ENCODE results near the gene ATP1A3.

ATP1A3 gene

DNA sequence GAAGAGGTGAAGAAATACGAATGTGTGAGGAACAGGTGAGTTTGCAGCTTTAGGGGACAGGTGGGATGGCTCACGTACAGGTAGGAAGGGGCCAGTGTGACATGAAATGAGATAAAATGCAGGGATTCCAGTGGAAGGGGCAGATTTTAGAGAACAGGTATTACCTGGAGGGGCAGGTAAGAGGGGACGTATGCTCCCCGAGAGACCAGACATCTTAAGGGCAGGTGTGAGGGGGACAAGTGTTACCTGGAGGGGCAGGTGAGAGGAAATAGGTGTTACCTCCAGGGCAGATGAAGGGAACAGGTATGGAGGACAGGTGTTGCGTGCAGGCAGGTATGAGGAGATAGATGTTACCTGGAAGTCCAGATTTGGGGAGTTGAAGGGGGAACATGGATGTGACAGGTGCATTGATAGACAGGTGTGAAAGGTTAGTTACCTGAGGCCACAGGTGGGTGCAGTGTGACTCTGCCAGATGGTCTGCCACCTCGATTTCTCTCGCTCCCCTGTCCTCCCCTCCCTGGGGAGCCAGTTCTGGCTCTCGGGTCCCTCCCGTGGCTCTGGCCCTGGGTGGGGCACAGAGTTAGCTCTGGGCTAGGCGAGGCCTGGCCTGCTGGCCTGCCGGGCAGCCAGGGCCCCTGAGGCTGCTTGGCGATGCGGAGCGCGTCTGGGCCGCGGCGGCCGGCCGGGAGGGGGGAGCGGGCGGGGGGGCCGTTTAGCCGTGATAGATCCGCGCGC is 67.8 kb downstream of the ATP1A3 start:
- TF ChIP-seq, protein P1, sequence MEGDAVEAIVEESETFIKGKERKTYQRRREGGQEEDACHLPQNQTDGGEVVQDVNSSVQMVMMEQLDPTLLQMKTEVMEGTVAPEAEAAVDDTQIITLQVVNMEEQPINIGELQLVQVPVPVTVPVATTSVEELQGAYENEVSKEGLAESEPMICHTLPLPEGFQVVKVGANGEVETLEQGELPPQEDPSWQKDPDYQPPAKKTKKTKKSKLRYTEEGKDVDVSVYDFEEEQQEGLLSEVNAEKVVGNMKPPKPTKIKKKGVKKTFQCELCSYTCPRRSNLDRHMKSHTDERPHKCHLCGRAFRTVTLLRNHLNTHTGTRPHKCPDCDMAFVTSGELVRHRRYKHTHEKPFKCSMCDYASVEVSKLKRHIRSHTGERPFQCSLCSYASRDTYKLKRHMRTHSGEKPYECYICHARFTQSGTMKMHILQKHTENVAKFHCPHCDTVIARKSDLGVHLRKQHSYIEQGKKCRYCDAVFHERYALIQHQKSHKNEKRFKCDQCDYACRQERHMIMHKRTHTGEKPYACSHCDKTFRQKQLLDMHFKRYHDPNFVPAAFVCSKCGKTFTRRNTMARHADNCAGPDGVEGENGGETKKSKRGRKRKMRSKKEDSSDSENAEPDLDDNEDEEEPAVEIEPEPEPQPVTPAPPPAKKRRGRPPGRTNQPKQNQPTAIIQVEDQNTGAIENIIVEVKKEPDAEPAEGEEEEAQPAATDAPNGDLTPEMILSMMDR (IDR thresholded peaks at IDR 0.05): no peak

DNA sequence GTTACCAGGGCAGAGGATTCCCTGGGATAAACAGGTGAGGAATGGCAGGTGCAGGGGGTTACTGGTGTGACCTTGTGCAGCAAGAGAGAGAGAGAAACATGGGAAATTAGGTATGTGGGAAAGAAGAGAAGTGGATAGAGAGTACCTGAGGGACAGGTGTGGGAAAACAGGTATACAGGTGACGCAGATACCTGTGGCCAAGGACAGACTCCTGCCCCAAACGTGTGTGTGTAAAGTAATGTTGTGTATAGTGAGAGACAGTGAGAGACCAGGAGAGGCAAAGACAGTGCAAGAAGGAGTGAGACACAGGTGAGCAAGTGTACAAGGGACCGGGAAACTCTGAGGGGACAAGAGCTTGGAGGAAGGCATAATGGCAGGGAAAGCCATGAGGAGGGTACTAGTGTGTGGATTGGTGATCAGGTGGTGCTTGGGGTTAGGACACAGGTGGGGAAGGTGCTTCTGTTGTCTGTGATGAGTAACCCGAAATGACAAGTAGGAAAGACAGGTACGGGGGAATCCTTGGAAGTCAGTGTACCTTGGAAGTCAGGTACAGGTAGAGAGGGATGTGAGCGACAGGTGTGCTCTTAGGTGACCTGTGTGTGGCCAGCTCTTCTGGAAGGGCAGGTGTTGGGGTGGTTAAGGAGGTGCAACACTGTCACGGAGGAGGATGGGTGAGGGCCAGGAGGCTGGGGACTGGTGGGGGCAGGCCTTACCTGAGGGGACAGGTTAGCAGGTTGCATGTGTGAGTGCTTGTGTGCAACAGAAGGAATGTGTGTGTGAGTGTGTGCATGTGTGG is 68.6 kb downstream of the ATP1A3 start:
- TF ChIP-seq, protein P1 (IDR thresholded peaks at IDR 0.05): no peak

DNA sequence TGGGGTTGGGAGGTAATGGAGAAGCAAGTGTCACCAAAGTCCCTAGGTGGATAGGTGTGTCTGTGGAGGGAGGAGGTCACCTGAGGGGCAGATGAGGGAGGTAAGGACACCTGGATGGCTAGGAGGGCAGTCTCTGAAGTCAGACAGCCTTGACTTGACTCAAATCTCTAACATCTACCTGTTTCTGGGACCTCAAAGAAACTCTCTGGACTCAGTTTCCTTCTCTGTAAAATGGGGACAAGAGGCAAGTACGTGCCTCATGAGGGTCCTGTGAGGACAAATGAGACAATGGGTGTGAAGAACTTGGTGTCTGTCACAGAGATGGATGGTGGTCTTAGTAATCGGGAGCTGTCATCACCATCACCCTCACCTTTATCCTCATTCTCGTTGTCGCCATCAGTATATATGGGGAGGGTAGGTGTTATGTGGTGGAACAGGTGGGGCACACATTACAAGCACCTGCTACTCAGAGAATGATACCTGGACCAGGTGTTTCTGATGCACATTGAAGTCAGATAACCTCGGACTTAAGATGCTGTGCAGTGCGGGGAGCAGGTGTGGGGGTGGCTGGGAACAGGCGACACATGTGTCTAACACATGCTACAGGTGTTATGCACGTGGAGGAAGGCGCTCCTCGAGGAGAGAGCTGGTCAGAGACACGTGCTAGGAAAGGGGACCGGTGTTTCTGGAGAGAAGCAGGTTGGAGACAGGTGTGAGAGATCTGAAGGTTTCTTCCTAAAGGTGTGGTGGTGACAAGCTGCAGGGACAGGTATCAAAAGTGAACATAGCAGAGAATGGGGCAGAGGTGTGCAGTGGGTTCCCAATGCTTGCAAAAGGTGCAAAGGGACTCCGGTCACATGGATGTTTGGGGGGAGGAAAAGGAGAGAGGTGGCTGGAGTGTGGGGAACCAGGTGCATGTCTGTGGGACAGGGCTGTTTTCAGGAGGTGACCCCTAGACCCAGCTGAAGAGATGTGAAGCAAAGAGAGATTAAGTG is 69.6 kb downstream of the ATP1A3 start:
- TF ChIP-seq, protein P1 (IDR thresholded peaks at IDR 0.05): no peak

DNA sequence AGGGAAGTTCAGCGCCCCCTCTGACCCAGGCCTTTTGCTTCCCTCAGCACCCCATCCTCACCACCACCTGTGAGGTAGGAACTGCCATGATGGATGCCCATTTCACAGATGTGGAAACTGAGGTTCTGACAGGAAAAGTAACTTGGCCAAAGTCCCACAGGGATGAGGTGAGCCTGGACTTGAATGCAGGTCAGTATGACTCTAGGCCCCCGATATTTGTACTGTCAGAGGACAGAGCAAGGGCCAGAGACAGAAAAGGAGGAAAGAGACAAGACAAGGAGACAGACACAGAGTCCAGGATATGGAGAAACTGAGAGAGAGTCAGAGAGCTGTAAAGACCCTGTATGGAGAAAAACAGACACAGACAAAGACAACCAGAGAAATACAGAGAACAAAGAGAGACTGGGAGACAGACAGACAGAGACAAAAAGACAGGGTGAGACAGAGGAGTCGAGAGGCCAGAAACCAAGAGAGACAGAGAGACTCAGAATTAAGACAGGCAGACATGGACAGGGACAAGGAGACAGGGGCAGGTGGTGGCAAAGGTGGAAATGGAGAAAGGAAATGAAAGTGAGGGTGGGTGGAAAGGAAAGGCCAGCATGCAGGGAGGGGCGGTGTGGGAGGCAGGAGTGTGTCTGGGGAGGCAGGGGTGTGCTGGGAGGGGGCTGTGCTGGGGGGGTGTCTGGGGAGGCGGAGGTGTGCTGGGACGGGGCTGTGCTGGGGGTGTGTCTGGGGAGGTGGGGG is 70.8 kb downstream of the ATP1A3 start:
- TF ChIP-seq, protein P1 (IDR thresholded peaks at IDR 0.05): no peak

DNA sequence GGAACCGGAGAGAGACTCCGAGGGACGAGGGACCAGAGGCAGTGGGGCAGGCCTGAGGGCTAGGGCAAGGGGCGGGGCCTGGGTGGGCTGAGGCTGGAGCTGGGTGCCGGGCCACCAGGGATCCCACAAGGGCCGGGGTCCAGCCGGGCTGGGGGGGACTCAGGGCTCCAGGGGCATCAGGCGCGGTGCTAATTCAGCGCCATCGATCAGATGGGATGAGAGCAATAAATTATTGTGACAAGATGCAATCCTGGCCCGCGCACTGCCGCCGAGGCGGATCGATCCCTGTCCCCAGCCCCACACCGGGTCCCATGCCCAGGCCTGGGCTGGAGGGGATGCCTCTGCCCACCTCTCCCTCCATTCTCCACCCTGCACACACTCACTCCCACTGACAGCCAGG is 71.4 kb downstream of the ATP1A3 start:
- TF ChIP-seq, protein P1 (IDR thresholded peaks at IDR 0.05): no peak

DNA sequence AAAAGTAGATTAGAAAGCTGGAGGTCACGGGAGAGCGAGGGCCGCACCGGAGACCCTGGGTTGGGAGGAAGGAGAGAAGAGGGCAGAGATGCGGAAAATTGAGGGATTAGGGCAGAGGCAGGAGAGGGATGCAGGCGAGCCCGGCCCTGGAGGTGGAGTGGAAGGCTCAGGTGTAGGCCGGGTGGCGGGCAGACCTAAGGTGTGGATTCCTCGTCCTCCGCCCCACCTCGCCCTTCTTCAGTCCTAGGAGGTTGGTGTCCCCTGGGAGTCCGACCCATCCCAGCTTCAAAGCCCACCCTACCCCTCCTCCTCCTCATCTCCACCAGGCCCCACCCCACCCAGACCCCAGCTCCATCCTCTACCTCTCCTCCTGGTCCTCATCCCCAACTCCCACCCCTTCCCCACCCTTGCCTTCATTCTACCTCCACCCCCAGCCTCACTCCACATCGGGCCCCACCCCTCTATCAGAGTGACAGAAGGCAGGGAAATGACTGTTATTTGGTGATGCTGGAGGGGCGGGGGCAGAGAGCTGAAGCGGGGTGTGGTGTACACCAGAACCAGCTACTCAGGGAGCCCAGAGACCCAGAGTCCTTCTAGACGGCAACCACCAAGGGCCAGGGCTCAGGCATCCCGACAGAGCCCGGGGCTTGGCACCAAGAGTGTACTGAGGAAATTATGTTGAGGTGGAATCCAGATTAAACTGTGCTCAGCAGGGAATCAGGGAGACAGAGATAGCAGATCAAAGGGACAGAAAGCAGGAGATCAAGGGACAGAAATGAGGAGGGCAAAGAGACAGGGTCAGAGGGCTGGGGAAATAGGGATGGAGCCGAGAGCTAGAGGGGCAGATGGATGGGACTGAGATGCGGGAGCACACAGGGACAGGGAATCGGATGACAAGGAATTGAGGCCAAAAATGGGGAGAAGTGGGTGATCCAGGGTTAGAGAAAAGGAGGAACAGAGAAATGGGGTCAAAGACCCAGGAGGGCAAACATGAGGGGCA is 72.2 kb downstream of the ATP1A3 start:
- TF ChIP-seq, protein P1 (IDR thresholded peaks at IDR 0.05): no peak
